Fibroblast of skin of right quadriceps (primary cell): ENCODE measurements around the gene MSI2.

ENCODE experiments used
- DNase-seq: peaks from one replicate; pipeline ENCODE4 v3.0.0-alpha.2; 2013

Gene MSI2

DNA sequence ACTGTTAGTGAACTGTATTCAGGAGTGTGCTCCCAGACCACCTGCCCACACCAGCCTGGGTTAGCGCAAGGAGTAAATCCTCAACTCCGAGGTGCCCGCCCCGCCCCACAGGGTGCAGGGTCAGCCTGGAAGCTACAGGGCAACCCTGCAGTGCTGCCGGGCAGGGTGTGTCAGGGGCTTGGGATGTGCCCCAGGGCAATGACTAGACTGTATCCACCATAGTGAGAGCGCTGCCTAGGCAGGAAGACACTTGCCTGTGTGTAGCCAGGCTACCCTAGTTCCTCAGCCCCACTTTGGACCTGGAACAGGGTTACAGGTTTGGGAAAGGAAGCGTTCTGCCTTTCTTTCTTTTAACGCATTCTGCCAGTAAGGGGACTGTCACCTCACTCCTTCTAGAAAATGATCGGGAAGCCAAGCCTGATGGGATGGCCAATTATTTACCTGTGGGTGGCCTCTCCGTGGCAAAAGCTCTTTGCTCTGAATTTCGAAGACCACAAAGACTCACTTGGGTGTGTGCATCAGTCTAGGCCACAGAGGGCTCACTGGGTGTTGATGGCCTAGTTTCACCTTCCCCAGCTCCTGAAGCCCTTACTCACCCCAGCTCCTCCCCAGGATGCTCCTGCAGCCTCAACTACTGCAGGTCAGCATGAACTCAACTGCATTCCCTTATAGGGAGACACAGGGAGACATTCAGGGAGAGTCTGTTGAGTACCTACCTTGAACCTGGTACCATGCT is 397.9 kb downstream of the MSI2 start:
- no peak for DNase-seq

DNA sequence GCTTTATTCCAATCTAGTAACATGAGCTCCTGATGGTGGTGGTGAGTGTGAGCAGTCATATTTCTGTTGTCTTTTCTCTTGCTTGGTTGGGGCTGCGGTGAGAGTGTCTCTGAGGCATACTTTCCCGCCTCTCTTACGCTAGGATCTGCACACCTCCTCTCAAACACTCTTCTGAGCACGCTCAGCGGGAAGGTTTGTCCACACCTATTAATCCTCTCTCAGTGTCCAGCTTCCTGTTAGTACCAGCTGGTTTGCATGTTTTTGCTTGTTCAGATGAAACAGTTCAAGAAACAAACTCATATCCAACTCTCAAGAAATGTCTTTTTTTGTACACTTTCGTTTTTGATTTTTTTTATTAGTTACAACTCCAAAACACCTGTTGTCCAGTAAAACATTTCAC is 399.2 kb downstream of the MSI2 start:
- DNase-seq = no peak

DNA sequence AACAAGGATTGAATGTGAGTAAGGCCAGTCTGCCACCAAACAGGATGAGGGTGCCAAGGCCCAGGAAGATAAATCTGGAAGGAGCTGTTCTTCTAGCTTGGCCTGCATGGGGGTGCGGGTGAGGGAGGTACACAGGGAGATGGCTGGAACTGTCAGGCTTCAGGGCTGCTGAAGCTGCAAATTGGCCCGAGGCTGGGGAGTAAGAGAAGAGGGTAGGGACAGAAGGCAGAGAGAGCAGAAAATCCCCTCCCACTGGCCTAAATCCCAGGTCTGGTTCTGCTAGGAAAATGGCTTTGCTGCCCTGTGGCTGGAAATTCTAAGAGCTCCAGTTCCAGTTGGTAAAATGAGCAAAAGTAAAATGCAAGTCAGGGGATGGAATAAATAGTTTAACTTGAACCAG is 400.9 kb downstream of the MSI2 start:
- DNase-seq = no peak

DNA sequence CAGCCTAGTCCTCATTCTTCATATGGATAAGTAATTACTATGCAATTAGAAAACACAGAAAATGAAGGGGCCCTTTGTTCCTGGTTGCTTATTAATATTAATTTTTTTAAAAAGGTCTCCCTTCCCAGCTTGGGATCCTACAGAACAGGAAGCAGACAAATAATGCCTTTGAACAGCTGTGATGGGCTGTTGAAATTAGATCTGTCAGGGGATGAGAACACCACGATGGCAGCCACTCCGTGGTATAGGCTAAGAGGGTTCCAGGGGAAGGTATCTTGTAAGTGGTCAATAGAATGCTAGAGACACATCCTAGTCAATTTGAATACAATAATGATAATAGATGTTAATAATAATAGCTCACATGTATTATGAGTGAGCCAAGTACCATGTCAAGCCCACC is 405.7 kb downstream of the MSI2 start:
- no peak for DNase-seq

DNA sequence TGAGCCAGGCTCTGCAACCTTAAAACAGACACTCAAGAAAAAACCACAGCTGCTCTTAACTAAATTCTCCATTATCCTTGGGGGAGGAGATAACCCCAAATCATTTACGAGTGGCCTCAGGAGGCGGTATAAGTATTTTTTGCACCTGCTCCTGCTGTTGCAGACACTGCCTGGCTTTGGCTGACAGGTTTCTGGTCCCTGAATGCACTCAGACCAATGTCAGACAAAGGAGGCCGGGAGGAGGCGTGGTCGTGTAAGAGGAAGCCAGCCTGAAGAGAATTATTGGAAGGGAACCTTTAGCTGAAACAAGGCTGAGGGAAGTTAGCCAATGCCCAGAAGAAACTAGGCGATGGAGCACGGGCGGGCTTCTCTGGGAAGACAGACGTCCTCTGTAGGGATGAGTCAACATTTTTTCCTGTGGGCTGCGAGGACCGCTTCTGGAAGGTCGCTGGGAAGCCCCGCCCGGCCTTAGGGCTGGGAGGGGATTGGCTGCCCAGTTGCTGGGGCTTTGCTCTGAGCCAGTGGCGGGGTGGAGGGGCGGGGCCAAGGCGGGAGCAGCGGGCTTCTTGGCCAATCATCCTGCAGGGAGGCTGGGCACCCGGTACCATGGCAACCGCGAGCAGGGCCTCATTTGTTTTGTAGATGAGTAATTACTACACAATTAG is 406.5 kb downstream of the MSI2 start:
- DNase-seq = peak; percentile 99

DNA sequence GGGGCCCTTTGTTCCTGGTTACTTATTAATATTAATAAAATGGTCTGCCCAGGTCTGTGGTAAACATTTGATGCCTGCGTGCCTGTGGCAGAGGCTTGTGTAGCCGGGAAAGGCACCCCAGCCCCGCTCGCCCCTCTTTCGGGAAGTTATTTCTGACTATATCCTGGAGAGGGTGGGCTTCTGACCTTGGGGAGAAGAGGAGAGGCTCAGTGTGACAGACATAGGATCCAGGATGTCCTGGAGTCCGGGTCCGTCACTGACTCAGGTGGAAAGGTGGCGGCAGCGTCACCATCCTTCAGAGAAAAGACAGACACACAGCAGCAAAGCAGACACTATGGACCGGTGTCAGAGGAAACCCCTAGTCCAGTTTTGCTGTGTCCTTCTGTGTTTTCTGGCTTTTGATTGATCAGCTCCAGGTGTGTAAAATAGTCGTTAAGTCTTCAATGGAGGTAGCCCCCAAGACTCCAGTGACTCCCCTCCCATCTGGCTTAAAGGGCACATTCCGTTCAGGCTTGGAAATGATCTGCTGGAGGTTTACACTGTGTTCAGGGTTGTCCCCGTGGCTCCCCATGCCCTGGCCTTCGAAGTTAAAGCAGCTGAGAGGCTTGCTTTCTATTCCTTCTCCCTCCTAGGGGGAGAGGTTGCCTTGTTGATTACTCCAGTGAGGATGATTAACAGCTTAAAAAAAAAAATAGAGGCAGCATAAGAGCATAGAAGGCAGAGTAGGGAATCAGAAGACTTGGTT is 407.2 kb downstream of the MSI2 start:
- DNase-seq = peak; percentile 47

DNA sequence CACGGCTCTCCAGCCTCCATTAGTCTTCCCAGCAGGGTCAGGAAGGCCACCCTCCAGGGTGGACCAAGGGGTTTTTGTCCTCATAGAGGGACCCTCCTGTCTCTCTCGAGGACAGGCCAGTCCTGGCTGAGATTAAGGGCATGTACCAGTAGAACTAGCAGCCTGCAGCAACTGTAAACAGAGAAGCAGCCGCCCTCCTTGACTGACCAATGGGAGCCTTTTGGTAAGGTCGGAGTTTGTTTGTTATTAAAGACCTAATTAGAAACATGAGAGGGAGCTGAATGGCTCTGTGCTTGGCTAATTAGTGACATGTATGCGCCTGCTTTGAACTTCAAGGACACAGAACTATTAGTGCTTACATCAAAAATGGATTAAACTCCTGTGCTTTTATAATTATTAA is 408.8 kb downstream of the MSI2 start:
- no peak for DNase-seq

DNA sequence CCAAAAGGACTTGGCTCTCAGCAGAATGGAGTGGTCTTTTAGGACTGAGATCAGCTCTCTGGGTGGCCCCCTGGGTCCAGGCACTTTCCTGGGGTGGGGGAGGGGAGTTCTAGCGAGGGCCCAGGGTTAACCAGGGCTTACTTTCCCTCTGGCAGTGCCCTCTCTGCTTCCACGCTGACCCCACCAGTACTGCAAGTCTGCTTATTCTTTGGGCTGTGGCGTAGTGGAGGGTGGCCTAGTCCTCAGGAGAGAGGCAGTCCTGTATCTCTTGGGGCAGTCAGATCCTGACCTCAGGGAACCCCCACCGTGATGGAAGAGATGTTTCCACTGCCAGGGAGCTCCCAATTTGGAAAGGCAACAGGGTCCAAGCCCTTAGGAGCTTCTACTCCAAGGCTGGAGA is 409.4 kb downstream of the MSI2 start:
- no peak for DNase-seq

DNA sequence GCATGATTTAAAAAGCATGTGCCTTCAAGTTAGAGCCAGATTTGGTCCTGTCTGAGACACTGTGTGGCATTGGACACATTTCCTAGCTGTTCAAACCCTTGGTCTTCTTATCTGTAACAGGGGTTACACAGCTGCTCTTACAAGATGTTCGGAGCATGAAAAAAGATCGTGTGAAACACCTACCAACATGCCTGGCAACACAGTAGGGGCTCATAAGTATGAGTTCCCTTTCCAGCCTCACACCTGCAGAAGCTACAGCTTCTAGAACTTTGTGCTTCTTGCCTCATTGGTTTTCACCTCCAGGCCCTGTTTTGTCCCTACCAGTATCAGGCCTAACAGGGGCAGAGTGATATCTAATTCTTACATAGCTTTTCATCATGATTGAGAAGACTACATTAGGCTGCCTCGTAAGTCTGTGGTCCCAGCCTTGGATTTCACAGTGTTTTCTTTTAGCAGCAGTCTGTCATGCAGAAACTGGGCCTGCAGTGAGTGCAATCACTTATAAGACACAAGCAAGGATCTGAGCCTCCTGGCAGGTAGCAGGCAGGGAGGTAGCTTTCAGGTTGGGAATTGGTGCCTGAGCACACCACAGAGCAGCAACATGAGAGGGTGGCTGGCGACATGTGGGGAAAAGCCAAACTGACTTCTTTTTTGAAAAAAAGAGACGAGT is 410.0 kb downstream of the MSI2 start:
- DNase-seq = no peak

DNA sequence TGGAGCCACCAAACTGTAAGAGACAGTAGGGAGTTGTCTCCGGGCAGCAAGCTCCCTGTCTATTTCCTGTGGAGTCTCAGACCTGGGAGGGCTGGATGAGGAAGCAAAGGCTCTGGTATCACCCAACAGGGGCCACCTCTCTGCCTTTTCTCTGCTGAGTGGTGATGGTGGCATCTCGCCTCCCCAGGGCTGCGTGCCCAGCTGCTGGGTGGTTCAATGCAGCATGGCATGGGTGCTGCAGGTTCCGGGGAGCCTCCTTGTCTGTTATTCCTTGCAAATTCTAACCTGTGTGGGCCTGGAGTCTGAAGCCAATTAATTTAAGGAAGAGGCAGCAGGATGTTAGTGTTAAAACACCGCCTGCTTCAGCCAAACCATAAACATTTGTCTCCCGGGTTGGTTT is 410.6 kb downstream of the MSI2 start:
- DNase-seq = no peak

DNA sequence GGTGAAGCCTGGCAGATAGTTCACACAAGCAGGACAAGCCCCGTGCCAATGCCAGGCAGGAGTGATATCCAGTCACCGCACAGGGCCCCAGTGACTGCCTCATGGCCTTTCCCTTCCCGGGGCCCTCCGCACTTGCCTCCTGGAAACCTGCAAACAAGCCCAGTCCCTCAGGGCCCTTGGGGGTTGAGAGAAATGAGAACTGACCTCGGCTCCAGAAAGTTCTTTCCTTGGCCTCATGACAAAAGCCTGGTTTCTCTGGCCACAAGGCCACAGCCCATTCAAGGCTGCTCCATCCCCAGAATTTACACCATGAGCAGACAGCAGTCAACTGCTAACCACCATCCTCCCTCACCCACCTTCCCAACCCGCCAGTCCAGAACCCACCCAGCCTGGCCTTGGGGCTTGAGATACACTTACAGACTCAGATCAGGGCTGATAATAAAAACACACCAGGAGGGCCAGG is 411.2 kb downstream of the MSI2 start:
- DNase-seq = no peak

DNA sequence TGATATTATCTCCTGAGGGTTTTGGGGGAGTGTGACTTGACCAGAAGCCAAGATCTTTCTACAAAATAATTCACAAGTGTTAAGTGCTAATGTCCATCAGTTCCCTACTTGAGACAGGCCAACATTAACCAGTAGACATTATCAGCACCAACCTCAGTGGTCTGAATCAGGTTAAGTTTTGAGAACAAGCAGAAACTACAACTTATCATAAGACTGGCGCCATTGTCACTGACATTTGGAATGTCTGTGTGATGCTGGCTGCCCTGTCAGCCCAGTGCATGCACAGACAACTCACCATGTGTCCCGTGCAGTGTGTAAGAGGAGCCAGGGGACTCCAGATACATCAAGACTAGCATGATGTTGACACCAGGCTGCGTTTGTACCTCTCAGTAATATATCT is 412.0 kb downstream of the MSI2 start:
- DNase-seq = no peak

DNA sequence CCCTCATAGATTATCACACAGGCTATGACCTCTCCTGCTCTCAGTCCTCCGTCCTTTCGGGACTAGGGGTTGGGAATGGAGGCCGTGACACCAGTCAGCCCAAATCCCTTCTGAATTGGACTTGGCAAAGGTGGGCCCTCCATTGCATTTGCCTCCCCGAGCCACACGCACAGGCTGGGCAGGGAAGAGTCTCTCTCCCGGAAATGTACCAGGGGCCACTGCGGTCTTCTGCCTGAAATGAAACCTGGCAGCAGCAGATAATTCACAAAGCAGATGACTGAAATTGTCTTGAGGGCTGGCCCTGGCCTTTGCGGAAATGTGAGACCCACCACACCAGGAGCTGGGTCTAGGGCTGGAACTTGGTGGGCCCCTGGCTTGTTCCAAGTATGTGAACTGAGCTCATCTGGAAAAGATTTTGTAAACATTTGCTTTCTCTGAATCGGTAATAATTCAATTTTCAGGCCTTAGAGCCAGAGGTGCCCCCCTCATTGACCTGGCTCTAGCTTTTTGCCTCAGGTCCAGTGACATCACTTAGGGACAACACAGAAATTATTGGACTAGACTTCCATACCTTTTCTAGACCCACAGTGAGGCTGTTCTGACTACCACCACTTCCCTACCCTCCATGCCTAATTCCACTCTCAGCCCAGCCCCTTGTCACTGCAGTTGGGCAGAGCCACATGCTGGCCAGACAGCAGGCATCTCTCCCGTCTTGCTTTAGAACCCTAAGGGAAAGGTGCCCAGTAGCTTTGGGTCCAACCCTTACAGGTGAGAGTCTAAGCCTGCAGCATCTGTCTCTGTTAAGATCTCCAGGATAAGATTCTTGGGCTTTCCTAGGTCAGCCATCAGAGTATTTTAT is 413.6 kb downstream of the MSI2 start:
- DNase-seq = no peak

DNA sequence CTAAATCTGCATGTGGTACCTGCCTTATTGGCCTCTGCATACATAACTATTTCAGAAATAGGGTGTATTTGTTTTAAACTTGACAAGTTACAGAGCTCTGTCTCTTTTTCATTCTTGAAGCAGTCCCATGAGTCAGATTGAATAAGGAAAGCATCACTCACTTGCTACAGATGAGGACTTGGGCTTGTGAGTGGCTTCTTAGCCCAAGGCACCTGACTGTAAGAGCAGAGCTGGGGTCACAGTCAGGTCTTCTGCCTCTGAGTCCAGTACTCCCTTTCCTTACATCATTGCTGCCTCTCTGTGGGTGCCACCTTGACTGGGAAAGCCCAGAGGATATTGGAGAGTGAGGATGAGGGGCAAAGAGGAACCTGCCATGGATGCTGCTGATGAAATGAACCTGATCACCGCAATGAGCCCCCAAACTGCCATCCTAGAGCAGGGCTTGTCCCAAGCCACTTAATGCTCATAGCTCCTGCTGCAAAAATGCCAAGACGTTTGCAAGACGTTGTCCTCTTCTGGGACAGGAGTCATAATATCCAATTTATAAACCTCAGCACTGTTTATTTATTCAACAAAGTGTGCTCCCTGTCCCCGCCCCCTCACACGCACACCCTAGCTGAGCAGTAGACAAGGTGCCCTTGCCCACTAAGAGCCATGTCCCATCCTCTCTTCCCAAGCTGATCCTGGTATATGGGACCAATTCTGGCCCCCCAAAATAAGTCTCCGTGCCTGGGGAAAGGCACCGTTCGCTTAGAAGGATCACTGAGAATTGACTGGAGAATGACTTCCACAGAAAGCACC is 414.6 kb downstream of the MSI2 start:
- DNase-seq = no peak

DNA sequence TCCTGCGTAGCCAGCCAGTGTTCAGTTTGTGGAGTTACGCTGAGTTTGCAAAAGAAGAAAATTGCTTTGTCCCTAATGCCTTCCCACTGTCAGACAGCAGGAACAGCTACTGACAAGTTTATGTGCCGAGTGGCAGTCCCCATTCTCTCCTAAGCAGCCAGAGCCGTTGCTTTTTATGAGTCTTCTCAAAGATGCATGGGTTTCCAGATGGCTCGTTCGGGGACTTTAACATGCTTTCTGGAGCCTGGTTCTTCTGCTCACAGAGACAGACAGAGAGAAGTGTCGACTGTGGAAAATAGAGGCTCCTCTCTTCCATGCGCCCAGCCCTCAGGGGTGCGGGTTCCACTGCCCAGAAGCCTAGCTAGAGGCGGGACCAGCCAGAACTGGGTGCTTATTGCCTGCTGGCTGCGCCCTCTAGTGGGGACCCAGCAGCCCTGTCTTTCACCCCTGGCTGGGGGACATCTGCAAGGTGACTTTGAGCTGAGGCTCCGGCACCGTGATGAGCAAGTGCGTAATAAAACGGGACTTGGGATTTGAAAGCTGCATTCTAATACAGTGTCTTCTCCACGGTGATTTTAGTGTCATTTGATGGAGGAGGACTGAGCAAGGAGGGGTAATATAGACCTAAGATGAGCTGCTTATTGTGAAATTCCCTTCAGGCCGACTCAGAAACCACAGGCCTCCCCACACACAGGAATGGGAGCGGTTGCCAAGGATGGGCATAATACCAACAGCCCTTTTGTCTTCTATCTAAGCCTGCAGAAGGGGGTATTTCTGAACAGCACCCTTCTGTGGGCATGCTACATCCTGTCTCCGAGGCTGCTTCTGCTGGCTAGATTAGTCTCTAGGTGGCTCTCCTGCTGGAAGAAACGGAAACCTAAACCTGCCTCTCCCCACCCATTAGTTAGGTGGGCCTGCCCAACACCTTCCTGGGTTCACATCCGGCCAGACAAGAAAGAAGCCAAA is 415.6 kb downstream of the MSI2 start:
- DNase-seq = peak; percentile 65

DNA sequence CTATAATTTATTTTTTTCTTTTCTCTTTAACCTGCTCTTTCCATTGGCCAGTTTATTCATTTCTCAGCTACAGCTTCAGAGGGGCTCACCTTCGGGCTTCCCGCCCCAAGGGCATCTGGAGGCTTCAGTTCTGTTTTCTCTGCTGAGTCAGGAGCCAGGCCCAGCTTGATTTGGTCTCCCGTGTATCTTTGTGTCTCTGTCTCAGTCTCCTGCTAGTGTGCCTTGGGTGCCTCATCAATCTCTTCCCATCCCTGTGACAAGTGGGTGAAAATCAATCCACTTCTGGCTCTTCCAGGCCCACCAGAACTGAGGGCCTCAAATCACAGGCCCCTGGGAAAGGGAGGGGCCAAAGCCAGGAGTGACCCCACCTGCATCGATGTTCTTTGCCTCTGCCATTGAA is 416.6 kb downstream of the MSI2 start:
- no peak for DNase-seq

DNA sequence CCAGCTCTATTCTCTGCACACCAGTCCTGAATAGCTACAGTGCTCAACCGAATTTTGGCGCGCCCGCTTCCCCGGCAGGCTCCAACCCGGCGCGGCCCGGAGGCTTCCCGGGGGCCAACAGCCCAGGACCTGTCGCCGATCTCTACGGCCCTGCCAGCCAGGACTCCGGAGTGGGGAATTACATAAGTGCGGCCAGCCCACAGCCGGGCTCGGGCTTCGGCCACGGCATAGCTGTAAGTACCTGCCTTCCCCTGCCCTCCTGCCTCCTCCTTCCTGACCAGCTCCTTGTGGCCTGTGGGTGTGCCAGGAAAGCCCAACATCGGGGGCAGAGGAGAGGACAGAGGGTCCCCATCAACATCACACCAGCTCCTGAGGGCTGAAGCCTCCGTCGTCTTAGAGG is 418.6 kb downstream of the MSI2 start:
- no peak for DNase-seq

DNA sequence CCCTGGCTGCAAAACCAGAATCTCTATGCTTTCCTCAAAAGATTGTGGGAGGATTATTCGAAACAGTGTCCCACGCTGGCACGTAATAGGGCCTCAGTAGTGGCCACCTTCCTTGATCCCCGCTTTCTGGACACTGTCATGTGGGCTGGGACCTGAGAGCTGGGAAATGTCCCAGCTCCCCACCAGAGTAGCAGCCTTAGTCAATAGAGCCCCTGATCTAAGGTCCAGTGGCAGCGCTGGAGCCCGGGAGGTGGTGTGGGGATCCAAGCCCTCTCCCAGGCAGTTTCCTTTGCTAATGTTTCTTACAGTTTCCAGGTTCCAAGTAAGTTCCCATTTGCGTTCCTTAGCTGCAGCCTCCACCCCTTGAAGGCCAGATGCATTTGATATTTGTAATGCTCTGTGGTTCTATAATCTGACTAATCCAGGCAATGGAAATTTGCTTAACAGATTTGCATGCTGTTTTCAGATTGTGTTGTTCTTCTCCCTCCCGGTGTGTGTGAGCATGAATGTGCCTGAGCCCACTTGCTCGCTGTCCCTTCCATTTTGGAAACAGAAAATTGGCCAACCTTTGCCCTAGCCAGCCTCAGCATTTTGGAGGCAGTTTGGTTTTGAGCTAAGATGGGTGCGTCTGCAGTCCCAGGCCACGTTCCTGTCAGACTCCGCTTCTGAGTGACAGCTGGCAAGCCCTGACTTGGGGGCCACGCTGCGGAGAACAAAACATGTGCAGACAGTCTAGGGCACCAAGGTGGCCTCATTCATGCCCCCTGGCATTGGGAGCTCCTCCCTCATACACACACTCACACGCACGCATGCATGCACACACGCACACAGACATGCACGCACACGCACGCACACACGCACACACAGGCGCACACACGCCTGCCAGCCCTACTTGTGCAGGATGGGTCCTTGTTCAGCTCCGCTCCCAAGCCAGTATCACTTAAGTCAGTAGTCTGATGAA is 419.4 kb downstream of the MSI2 start:
- DNase-seq = no peak

DNA sequence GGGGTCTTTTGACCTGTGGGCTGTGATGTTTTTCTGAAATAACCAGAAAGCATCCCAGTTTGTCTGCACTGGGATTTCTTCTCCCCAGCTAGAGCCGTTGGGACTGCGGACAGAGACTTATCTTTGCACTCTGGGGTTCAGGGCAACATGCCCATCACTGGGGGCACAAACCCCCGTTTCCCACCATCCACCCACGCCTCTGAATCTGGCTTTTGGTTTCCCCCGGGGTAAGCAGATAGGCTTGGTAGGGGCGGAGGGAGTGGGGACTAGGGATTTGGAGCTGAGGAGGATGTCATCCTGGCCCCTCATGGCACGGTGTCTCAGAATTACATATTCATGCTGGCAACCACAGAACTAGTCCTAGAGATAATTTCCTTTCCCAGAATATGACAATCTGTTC is 420.2 kb downstream of the MSI2 start:
- DNase-seq = no peak
